IMR-90 (cell line): ENCODE results near the gene AGAP1. TPM values are rescaled to one million over a fixed set of nuclear protein-coding genes. Genes with fewer than 3 reads are reported as not detected.
A peak's percentile ranks its signal among the peaks of the same experiment; 100 is the strongest.

Source experiments
- ATAC-seq: fragments of 200-7000 bp; cut with Tn5 transposase; 2 replicates; pipeline ENCODE4 v1.9.1; 2020; ENCODE audit warnings: low read depth, mild to moderate bottlenecking, moderate library complexity
- BruUV-seq: library from RNA; stranded (reverse); fragments of 400-500 nt; replicated peaks from 2 replicates; lab custom pipeline; 2021; lab: Mats Ljungman, UMichigan
- CTCF ChIA-PET: fragments of 300-600 bp; formaldehyde crosslinking; extraction: SDS; loops from one replicate; lab custom pipeline; 2021; ENCODE audit warnings: antibody characterized with exemption; lab: Yijun Ruan, JAX
- POLR2A ChIA-PET: fragments of 300-600 bp; sonication (Branson Sonifier 250); formaldehyde crosslinking; loops from one replicate; lab custom pipeline; 2022; ENCODE audit warnings: antibody characterized with exemption; ENCODE audit not compliant: unreplicated experiment; lab: Charles Lee
- DNase-seq: peaks from one replicate; pipeline ENCODE4 v3.0.0; 2013
- H2AFZ ChIP-seq: replicated peaks from 2 replicates; pipeline ENCODE3; 2013; ENCODE audit warnings: low read length, mild to moderate bottlenecking; ENCODE audit not compliant: poor library complexity
- H2AK5ac ChIP-seq: 2 replicates; pipeline ENCODE4 v1.6.1; 2013; ENCODE audit warnings: low read depth, low read length, inconsistent platforms
- H2AK9ac ChIP-seq: replicated peaks from 2 replicates; pipeline ENCODE3; 2013; ENCODE audit warnings: mild to moderate bottlenecking, low read depth, low read length, moderate library complexity; ENCODE audit not compliant: poor library complexity
- H2BK120ac ChIP-seq: 2 replicates; pipeline ENCODE4 v1.6.1; 2013; ENCODE audit warnings: low read depth, low read length, inconsistent platforms
- H2BK15ac ChIP-seq: 3 replicates; pipeline ENCODE4 v1.6.1; 2013; ENCODE audit warnings: low read depth, low read length, inconsistent platforms
- H2BK20ac ChIP-seq: 2 replicates; pipeline ENCODE4 v1.6.1; 2013; ENCODE audit warnings: low read depth, mild to moderate bottlenecking, inconsistent platforms, low read length, moderate library complexity
- H2BK5ac ChIP-seq: 2 replicates; pipeline ENCODE4 v1.6.1; 2013; ENCODE audit warnings: mild to moderate bottlenecking, low read depth, low read length, inconsistent platforms; ENCODE audit not compliant: poor library complexity, severe bottlenecking
- H3K14ac ChIP-seq: replicated peaks from 2 replicates; pipeline ENCODE4 v1.6.1; 2013; ENCODE audit warnings: low read depth, low read length, inconsistent platforms
- H3K18ac ChIP-seq: 2 replicates; pipeline ENCODE4 v1.6.1; 2013; ENCODE audit warnings: low read depth, low read length, control low read depth
- H3K23ac ChIP-seq: 2 replicates; pipeline ENCODE4 v1.6.1; 2013; ENCODE audit warnings: low read depth, low read length, inconsistent platforms
- H3K27ac ChIP-seq: 2 replicates; pipeline ENCODE4 v1.5.1; 2013; ENCODE audit warnings: mild to moderate bottlenecking, control low read depth, low read length; ENCODE audit not compliant: insufficient read depth
- H3K27me3 ChIP-seq: 2 replicates; pipeline ENCODE4 v1.6.1; 2013; ENCODE audit warnings: low read length; ENCODE audit not compliant: control insufficient read depth, insufficient read depth
- H3K36me3 ChIP-seq: 2 replicates; pipeline ENCODE4 v1.6.1; 2013; ENCODE audit warnings: low read length, mixed read lengths; ENCODE audit not compliant: control insufficient read depth, insufficient read depth
- H3K4ac ChIP-seq: 2 replicates; pipeline ENCODE4 v1.6.1; 2013; ENCODE audit warnings: low read depth, low read length, inconsistent platforms
- H3K4me1 ChIP-seq: 2 replicates; pipeline ENCODE4 v1.6.1; 2013; ENCODE audit warnings: low read length, mixed read lengths; ENCODE audit not compliant: control insufficient read depth, insufficient read depth
- H3K4me2 ChIP-seq: 2 replicates; pipeline ENCODE4 v1.6.1; 2013; ENCODE audit warnings: low read depth, mild to moderate bottlenecking, control low read depth, low read length, moderate library complexity
- H3K4me3 ChIP-seq: 2 replicates; pipeline ENCODE4 v1.5.1; 2013; ENCODE audit warnings: low read depth, mild to moderate bottlenecking, control low read depth, low read length, moderate library complexity; ENCODE audit not compliant: insufficient read depth
- H3K56ac ChIP-seq: 2 replicates; pipeline ENCODE4 v1.6.1; 2013; ENCODE audit warnings: low read length, inconsistent platforms; ENCODE audit not compliant: insufficient read depth; ENCODE audit errors: extremely low read depth
- H3K79me1 ChIP-seq, 2 experiments: 2 replicates each; pipeline ENCODE4 v1.6.1; 2013; ENCODE audit warnings: low read length in 2 of 2, inconsistent platforms in 1 of 2, low read depth in 1 of 2
- H3K9ac ChIP-seq: 2 replicates; pipeline ENCODE4 v1.6.1; 2013; ENCODE audit warnings: low read depth, low read length, control low read depth
- H3K9me1 ChIP-seq: 2 replicates; pipeline ENCODE4 v1.6.1; 2013; ENCODE audit warnings: low read length, inconsistent platforms; ENCODE audit not compliant: insufficient read depth
- H3K9me3 ChIP-seq: 2 replicates; pipeline ENCODE4 v1.6.1; 2013; ENCODE audit warnings: low read length; ENCODE audit not compliant: control insufficient read depth, insufficient read depth
- H4K20me1 ChIP-seq: 2 replicates; pipeline ENCODE4 v1.6.1; 2013; ENCODE audit warnings: low read length, inconsistent platforms; ENCODE audit not compliant: insufficient read depth
- H4K5ac ChIP-seq: 2 replicates; pipeline ENCODE4 v1.6.1; 2013; ENCODE audit warnings: mild to moderate bottlenecking, low read depth, low read length, control low read depth
- H4K8ac ChIP-seq, 2 experiments: 2 replicates each; pipeline ENCODE4 v1.6.1; 2013; ENCODE audit warnings: low read depth in 2 of 2, low read length in 2 of 2, control low read depth in 1 of 2, inconsistent platforms in 1 of 2
- H4K91ac ChIP-seq: 2 replicates; pipeline ENCODE4 v1.6.1; 2013; ENCODE audit warnings: low read depth, low read length, inconsistent platforms; ENCODE audit not compliant: insufficient read depth
- BHLHE40 ChIP-seq: fragments of 150-350 bp; IDR thresholded peaks from 2 replicates; pipeline ENCODE4 v1.6.1; 2016; ENCODE audit warnings: mild to moderate bottlenecking, low read depth, low read length
- MAZ ChIP-seq: IDR thresholded peaks from 2 replicates; pipeline ENCODE4 v1.6.1; 2012; ENCODE audit warnings: low read depth, mild to moderate bottlenecking, low read length, improper control_type of control experiment, moderate library complexity, borderline replicate concordance
- RFX5 ChIP-seq: IDR thresholded peaks from 2 replicates; pipeline ENCODE4 v1.8.0; 2012; ENCODE audit warnings: low read depth, mild to moderate bottlenecking, low read length, moderate library complexity
- whole genome bisulfite sequencing, 2 experiments: methylation state at CpG; one replicate each; pipeline versions ENCODE4 v1.1.5 to v1.1.7; 2013; ENCODE audit warnings: missing lambda C conversion rate in 2 of 2; ENCODE audit not compliant: insufficient read length in 1 of 2; ENCODE audit errors: extremely low coverage in 2 of 2; 5-methylcytosine and 5-hydroxymethylcytosine counted together
- dilution Hi-C: fragments of 300-500 bp; cut with HindIII; formaldehyde crosslinking; loops from one replicate; pipeline ENCODE4 v1.14.3; 2018; ENCODE audit warnings: low sequenced_read_pairs; ENCODE audit not compliant: unreplicated experiment
- in situ Hi-C: fragments of 300-500 bp; cut with MboI; formaldehyde crosslinking; loops from 3 replicates; pipeline ENCODE4 v1.14.3; 2019; ENCODE audit warnings: low sequenced_read_pairs, inconsistent platforms, mixed read lengths
- intact Hi-C: fragments of 100-400 bp; cut with micrococcal nuclease; formaldehyde crosslinking; loops from 2 replicates; pipeline ENCODE4 v1.10.0; 2022
- polyA plus RNA-seq, 3 experiments: library from polyadenylated mRNA; depleted of rRNA; stranded (reverse); fragments of >200 nt; gene quantifications; 2 replicates each; pipeline ENCODE4 v1.2.3, GENCODE V29; 2012; ENCODE audit warnings: low replicate concordance in 1 of 3
- total RNA-seq: library from RNA; depleted of rRNA; stranded (reverse); fragments of >200 nt; gene quantifications from 2 replicates; pipeline ENCODE4 v1.2.3, GENCODE V29; 2012

AGAP1 gene
- total and polyA plus RNA-seq, 2 of the 4 experiments (the other 2 are of a cell fraction) = 15.1 to 16.4 TPM

DNA sequence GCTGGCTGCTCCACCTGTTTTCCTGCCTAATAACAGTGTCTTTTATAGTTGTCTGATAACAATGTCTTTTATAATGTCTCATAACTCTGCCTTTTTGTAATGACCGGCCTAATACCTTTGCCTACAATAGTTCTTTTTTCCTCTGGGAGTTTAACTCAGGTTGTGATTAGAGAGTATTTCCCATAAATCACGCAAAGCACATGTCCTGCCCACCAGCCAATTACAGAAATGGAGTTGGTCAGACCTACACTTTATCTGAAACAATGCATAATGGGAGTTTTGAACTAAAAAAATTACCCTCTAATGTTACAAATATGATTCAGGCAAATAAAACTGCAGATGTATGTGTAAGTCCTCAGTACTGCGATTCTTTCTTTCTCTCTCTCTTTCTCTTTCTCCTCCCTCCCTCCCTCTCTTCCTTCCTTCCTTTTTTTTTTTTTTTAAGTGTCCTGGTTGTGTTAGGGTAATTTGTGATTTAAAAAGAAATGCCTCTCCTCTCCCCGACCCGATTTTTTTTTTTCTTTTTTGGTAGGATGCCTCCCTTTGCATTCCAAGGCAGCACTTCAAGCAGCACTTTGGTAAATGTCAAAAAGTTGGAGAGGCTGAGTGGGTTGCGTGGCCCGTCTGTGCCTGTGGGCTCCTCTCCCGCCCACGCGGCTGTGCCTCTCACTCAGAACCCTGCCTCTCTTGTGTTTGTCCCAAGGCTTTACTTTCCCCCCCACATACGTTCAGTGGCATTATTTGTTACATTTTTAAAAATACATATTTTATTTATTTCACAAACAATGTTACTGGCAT, 147.3 kb downstream of the AGAP1 start:
- Histone ChIP-seq H4K20me1 (peaks cover 4% of the 10 kb centered on the region; the same call in 1 of the 2 replicates), H2BK120ac (peak overlapping the region; percentile 16; the same call in 1 of the 2 replicates), H3K18ac (0 out of 2 replicates have a peak overlapping the region, but pooled peaks have one; percentile 20), H2BK20ac (no peak overlapping the region), H3K27me3 (no peaks in the 10 kb centered on the region), H3K23ac (no peak overlapping the region; the same call in 1 of the 2 replicates), H3K9me3 (no peaks in the 10 kb centered on the region), H3K56ac (no peak overlapping the region), H3K9ac (0 out of 2 replicates have a peak overlapping the region, but pooled peaks have one; percentile 0), H3K14ac (no peak overlapping the region), H3K27ac (peak overlapping the region; percentile 6; the same call in 1 of the 2 replicates), H2BK15ac (no peak overlapping the region; the same call in 2 of the 3 replicates), H3K79me1 (peaks cover 20 to 74% of the 10 kb centered on the region in 2 experiments), H2AK9ac (no peak overlapping the region), H3K4ac (0 out of 2 replicates have a peak overlapping the region, but pooled peaks have one; percentile 0), H3K4me2 (peak overlapping the region; percentile 14; the same call in 1 of the 2 replicates), H4K5ac (no peak overlapping the region), H3K4me1 (peaks cover 24% of the 10 kb centered on the region), H3K4me3 (no peak overlapping the region), H4K8ac (peak overlapping the region in 1 of 2 experiments; percentile 83; a peak in 2 of 4 replicates), H3K36me3 (no peaks in the 10 kb centered on the region), H2AFZ (no peak overlapping the region), H2BK5ac (peak overlapping the region; percentile 72), H3K9me1 (peaks cover 20% of the 10 kb centered on the region), H4K91ac (no peak overlapping the region), H2AK5ac (peak overlapping the region; percentile 66; the same call in 1 of the 2 replicates)
- ChIA-PET CTCF (interaction anchor here (1.3 kb wide), 1 partner anchor 23 kb away, joined by 5 read pairs; no protein-coding TSS in a partner anchor), POLR2A (no interaction called here)
- peak; percentile 48 for ATAC-seq
- BruUV-seq = no TSS peak
- in situ Hi-C loops (loop anchor here (25.0 kb wide), 1 partner anchor 1446 kb away; the partner anchor contains the start of gene COPS8), intact Hi-C loops (loop anchor here (2.0 kb wide), 1 partner anchor 20 kb away; no protein-coding TSS in a partner anchor), dilution Hi-C loops (no loop called here)
- WGBS, 2 experiments = no CpG with 5 or more reads among the region's 11 CpGs
- TF ChIP-seq BHLHE40 = no peak
- no peak for TF ChIP-seq RFX5
- peak; percentile 31; the same call in 1 of the 2 replicates for TF ChIP-seq MAZ
- DNase-seq = peak; percentile 57
